K562 (cell line): ENCODE measurements around the gene SLC43A1.

Experiments
- CBFB ChIP-seq: sonication (generic); formaldehyde crosslinking; IDR thresholded peaks from 2 replicates; pipeline ENCODE4 v1.4.0; 2020; ENCODE audit warnings: mild to moderate bottlenecking, missing genetic modification reagents
- EP300 ChIP-seq: IDR thresholded peaks from 2 replicates; pipeline ENCODE4 v1.6.1; 2012; ENCODE audit warnings: low read length, improper control_type of control experiment
- MAX ChIP-seq: sonication (generic); formaldehyde crosslinking; IDR thresholded peaks from 2 replicates; pipeline ENCODE4 v1.9.0; 2022; ENCODE audit warnings: mild to moderate bottlenecking, missing genetic modification reagents
- POLR2AphosphoS5 ChIP-seq: IDR thresholded peaks from 2 replicates; pipeline ENCODE4 v1.6.1; 2011; ENCODE audit warnings: mild to moderate bottlenecking, low read depth, low read length, moderate library complexity; ENCODE audit not compliant: control insufficient read depth, insufficient read depth

DNA sequence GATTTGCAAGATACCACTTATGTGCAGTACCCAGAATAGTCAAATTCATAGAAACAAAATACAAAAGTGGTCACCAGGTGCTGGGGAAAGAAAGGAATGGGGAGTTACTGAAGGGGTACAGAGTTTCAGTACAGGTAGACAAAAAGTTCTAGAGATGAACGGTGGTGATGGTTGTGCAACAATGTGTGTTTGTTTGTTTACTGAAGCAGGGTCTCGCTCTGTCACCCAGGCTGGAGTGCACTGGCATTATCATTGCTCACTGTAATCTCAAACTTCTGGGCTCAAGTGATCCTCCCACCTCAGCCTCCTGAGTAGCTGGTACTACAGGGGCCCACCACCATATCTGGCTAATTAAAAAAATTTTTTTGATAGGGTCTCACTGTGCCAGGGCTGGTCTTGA, 39.9 kb upstream of the SLC43A1 start:
- TF ChIP-seq EP300 (no peak), MAX (CRISPR knock-in tag) (no peak), CBFB (no peak), POLR2AphosphoS5 (no peak)
